Fibroblast of lung (primary cell): ENCODE data around the gene SLC6A12. TPM values are rescaled to one million over a fixed set of nuclear protein-coding genes. Genes with fewer than 3 reads are reported as not detected.

Experiments
- DNase-seq, 2 donors: peaks; one replicate each; pipeline versions ENCODE4 v3.0.0 to v3.0.0-alpha.2; 2010; ENCODE audit warnings: low read depth in 2 of 2
- H2AFZ ChIP-seq: 2 replicates; pipeline ENCODE4 v1.5.1; 2012; ENCODE audit warnings: low read length, control low read depth, inconsistent platforms
- H3K27ac ChIP-seq: 2 replicates; pipeline ENCODE4 v1.5.1; 2011; ENCODE audit warnings: low read length, control low read depth; ENCODE audit not compliant: insufficient read depth
- H3K27me3 ChIP-seq: 2 replicates; pipeline ENCODE4 v1.5.1; 2011; ENCODE audit warnings: mild to moderate bottlenecking, low read length; ENCODE audit not compliant: control insufficient read depth, insufficient read depth
- H3K36me3 ChIP-seq: 2 replicates; pipeline ENCODE4 v1.5.1; 2011; ENCODE audit warnings: low read length; ENCODE audit not compliant: control insufficient read depth, insufficient read depth
- H3K4me1 ChIP-seq: 2 replicates; pipeline ENCODE4 v1.5.1; 2011; ENCODE audit warnings: low read length; ENCODE audit not compliant: control insufficient read depth, insufficient read depth; ENCODE audit errors: extremely low read depth
- H3K4me2 ChIP-seq: 2 replicates; pipeline ENCODE4 v1.5.1; 2011; ENCODE audit warnings: low read length, control low read depth; ENCODE audit not compliant: insufficient read depth; ENCODE audit errors: extremely low read depth
- H3K4me3 ChIP-seq, 4 experiments: fragments of 200-600 bp in 1 of 4; sonication (generic) in 1 of 4; replicated peaks in 1 of 4; 2 replicates each; pipeline ENCODE4 v1.5.1; 2011 to 2016; ENCODE audit warnings: low read length in 4 of 4, low read depth in 3 of 4, mild to moderate bottlenecking in 3 of 4, control low read depth in 2 of 4, inconsistent platforms in 1 of 4, mixed read lengths in 1 of 4; ENCODE audit not compliant: insufficient read depth in 1 of 4; ENCODE audit errors: control extremely low read depth in 1 of 4
- H3K79me2 ChIP-seq: 2 replicates; pipeline ENCODE4 v1.5.1; 2012; ENCODE audit warnings: mild to moderate bottlenecking, low read length, inconsistent platforms; ENCODE audit not compliant: control insufficient read depth, insufficient read depth
- H3K9ac ChIP-seq: 2 replicates; pipeline ENCODE4 v1.5.1; 2011; ENCODE audit warnings: mild to moderate bottlenecking, low read length, control low read depth; ENCODE audit not compliant: insufficient read depth
- H3K9me3 ChIP-seq: 2 replicates; pipeline ENCODE4 v1.5.1; 2012; ENCODE audit warnings: low read depth, low read length; ENCODE audit not compliant: control insufficient read depth, insufficient read depth
- H4K20me1 ChIP-seq: 2 replicates; pipeline ENCODE4 v1.5.1; 2011; ENCODE audit warnings: low read length; ENCODE audit not compliant: control insufficient read depth, insufficient read depth; ENCODE audit errors: extremely low read depth
- EZH2 ChIP-seq: IDR thresholded peaks from 2 replicates; pipeline ENCODE4 v1.5.1; 2012; ENCODE audit warnings: low read length, control low read depth, mild to moderate bottlenecking; ENCODE audit errors: missing control alignments
- polyA plus RNA-seq, 2 donors: library from polyadenylated mRNA; depleted of rRNA in 1 of 2; stranded (reverse) in 1 of 2; unstranded in 1 of 2; fragments of >200 nt; gene quantifications; 2 replicates each; pipeline ENCODE4 v1.2.1, GENCODE V29; 2011 to 2012; ENCODE audit warnings: missing spikeins in 1 of 2
- total RNA-seq: library from RNA; depleted of rRNA; stranded (reverse); fragments of >200 nt; gene quantifications from 2 replicates; pipeline ENCODE4 v1.2.1, GENCODE V29; 2014
- TF ChIP-seq, protein P1 (sequence below), 2 donors: IDR thresholded peaks in 1 of 2; conservative IDR thresholded peaks in 1 of 2; 1 replicate in 1 of 2; 2 replicates in 1 of 2; pipeline ENCODE4 v1.5.1; 2011 to 2012; ENCODE audit warnings: low read length in 2 of 2, control low read depth in 1 of 2, inconsistent platforms in 1 of 2, low read depth in 1 of 2, mild to moderate bottlenecking in 1 of 2

The SLC6A12 gene
- total and polyA plus RNA-seq, 2 donors (not counting 1 experiment from before 2014, with no cell fraction given), result not detected

DNA sequence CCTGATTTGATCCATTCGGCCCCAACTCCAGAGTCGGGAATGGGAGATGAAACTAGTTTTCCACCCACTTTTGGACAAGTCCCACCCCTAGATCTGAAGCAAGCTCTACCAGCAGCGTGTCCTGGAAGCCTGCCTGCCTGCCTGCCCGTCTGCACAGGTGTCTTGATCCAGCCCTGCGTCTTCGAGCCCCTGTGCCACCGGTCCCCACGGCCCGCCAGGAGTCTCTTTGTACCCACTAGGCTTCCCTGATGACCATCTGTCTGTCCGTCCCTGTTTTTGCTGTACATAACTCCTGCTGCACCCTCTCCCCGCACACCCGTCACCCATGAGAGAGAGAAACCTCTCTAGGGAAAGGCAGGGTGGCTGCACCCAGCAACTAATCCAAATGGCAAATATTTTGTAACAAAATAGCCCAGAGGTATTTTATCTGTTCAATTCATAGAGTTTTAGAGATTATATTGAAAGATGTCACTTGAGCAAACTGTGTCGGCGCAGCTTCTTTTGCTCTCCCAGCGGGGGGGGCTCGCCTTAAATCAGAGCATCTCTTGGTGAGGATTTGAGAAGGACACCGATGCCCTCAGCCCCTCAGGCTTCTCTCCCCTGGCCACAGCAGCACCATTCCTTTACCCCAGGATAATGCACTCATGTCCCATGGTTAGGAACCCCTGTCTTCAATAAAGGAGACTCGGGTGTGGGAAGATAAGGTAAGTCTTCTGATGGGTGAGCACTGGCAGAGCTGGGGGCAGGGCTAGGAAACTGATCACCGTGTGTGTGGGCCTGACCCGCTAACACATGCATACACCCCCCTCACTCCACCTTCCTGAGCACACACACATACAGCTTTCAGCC is 35.8 kb downstream of the SLC6A12 start:
- H3K79me2 ChIP-seq, result no peaks in the 10 kb centered on the region
- peaks cover 2% of the 10 kb centered on the region for H3K27me3 ChIP-seq
- H2AFZ ChIP-seq, result no peak overlapping the region
- H3K4me1 ChIP-seq, result peaks cover 21% of the 10 kb centered on the region
- TF ChIP-seq EZH2, result no peak
- TF ChIP-seq, protein P1, sequence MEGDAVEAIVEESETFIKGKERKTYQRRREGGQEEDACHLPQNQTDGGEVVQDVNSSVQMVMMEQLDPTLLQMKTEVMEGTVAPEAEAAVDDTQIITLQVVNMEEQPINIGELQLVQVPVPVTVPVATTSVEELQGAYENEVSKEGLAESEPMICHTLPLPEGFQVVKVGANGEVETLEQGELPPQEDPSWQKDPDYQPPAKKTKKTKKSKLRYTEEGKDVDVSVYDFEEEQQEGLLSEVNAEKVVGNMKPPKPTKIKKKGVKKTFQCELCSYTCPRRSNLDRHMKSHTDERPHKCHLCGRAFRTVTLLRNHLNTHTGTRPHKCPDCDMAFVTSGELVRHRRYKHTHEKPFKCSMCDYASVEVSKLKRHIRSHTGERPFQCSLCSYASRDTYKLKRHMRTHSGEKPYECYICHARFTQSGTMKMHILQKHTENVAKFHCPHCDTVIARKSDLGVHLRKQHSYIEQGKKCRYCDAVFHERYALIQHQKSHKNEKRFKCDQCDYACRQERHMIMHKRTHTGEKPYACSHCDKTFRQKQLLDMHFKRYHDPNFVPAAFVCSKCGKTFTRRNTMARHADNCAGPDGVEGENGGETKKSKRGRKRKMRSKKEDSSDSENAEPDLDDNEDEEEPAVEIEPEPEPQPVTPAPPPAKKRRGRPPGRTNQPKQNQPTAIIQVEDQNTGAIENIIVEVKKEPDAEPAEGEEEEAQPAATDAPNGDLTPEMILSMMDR (conservative IDR thresholded peaks at IDR 0.05 in 1 of 2, IDR thresholded peaks at IDR 0.05 in 1 of 2; ENCODE audit: low read depth in 1 of 2, low read length in 2 of 2), result no peak
- no peak overlapping the region for H3K4me3 ChIP-seq
- H3K27ac ChIP-seq, result no peak overlapping the region
- H3K4me2 ChIP-seq, result no peak overlapping the region
- no peaks in the 10 kb centered on the region for H3K9me3 ChIP-seq
- no peak overlapping the region for H3K9ac ChIP-seq
- H3K36me3 ChIP-seq, result no peaks in the 10 kb centered on the region
- no peaks in the 10 kb centered on the region for H4K20me1 ChIP-seq
- no peak for DNase-seq

DNA sequence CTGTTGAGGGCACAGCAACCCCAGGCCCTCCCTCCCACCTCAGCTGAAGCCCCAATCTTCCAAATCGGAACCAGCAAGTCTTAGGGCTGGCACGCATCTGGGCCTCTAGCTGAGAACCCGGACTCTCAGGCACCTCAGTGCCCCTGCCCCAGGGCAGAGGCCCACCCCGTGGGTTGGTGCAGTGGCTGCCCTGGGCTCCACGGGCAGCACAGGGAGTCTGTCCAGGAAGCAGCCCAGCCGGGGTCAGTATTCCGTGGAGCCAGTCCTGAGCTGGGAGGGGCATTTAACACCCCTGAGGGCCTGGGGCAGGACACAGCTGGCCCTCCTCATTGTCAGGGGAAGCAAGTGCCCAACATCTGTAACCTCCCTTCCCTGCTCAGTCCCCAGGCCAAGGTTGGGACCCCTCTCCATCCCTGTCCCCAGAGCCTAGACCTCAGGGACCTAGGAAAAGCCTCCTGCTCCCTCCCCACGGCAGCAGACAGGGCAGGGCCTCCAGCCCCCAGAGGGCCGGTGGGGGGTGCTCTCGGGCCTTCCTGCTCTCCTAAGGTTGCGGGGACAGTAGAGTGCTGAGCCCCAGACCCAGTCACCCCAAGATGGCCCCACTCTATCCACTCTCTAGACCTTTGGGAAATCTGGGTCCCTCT is 36.5 kb downstream of the SLC6A12 start:
- H3K4me3 ChIP-seq, result no peak overlapping the region
- no peaks in the 10 kb centered on the region for H3K36me3 ChIP-seq
- no peaks in the 10 kb centered on the region for H3K79me2 ChIP-seq
- H2AFZ ChIP-seq, result no peak overlapping the region
- no peak for DNase-seq
- H3K27ac ChIP-seq, result no peak overlapping the region
- no peaks in the 10 kb centered on the region for H4K20me1 ChIP-seq
- H3K4me2 ChIP-seq, result no peak overlapping the region
- H3K9ac ChIP-seq, result no peak overlapping the region
- peaks cover 2% of the 10 kb centered on the region for H3K27me3 ChIP-seq
- TF ChIP-seq, protein P1 (conservative IDR thresholded peaks at IDR 0.05 in 1 of 2, IDR thresholded peaks at IDR 0.05 in 1 of 2; ENCODE audit: low read depth in 1 of 2, low read length in 2 of 2), result no peak
- no peak for TF ChIP-seq EZH2
- H3K9me3 ChIP-seq, result no peaks in the 10 kb centered on the region
- H3K4me1 ChIP-seq, result peaks cover 19% of the 10 kb centered on the region

DNA sequence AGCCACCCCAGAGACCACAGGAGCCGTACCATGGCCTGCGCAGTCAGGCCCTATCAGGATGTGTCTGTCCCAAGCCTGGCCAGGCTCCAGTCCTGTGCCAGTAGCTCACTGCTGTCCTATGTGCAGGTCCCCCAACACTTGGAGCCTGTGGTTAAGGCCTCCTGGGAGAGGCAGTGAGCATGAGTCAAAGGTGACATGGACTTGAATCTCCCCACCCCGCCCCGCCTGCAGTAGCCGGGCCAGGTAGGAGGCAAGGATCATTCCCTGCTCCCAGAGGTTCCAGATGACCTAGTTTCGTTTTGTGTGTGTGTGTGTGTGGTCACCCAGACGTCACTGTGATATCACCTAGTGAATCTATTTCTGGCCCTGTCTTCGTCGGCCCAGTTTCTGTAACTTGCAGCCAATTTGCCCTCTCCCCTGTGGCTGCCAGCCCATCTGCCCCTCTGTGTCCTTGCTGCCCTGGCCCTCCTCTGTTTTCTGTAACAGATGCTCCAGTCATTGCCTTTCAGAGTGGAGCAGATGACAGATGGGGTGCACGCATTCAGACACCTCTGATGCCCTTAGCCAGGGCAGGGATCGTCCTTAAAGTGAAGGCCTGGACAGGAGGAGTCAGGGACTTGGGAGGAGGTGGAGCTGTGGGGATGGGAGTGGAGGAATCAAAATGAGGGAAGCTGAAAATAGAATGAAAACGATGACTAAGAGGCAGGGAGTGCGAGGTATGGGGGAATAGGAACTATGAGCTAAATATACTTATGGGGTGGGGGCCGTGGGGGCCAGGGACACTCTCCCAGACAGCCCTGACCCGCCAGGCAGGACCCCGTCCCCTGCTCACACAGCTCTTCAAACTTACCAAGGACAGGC is 37.4 kb downstream of the SLC6A12 start:
- no peak overlapping the region for H3K9ac ChIP-seq

More for the DNA sequence above, 37.4 kb downstream of the SLC6A12 start:
- H3K9me3 ChIP-seq, result no peaks in the 10 kb centered on the region
- no peak for TF ChIP-seq EZH2
- TF ChIP-seq, protein P1 (conservative IDR thresholded peaks at IDR 0.05 in 1 of 2, IDR thresholded peaks at IDR 0.05 in 1 of 2; ENCODE audit: low read depth in 1 of 2, low read length in 2 of 2), result no peak
- no peaks in the 10 kb centered on the region for H3K36me3 ChIP-seq
- no peak overlapping the region for H3K4me2 ChIP-seq
- no peaks in the 10 kb centered on the region for H3K79me2 ChIP-seq
- no peak overlapping the region for H3K4me3 ChIP-seq
- no peaks in the 10 kb centered on the region for H4K20me1 ChIP-seq
- H3K4me1 ChIP-seq, result peaks cover 12% of the 10 kb centered on the region
- H3K27ac ChIP-seq, result peak overlapping the region; percentile 13
- peaks cover 2% of the 10 kb centered on the region for H3K27me3 ChIP-seq
- no peak overlapping the region for H2AFZ ChIP-seq
- peak; percentile 29 to 72 for DNase-seq
